ENCODE data around the gene FBN1. TPM values are rescaled to one million over a fixed set of nuclear protein-coding genes. Genes with fewer than 3 reads are reported as not detected.

Gene FBN1
- total RNA-seq, 1 experiment from 2014 or later, result 5.5 TPM

- H3K27me3 ChIP-seq (ENCODE audit: control insufficient read depth, insufficient read depth, low read length), result no peaks in the 10 kb centered on the region
- no peak for DNase-seq
- H3K36me3 ChIP-seq (replicated peaks; ENCODE audit: control insufficient read depth, insufficient read depth, low read length), result no peaks in the 10 kb centered on the region
- no peak overlapping the region for H3K4me3 ChIP-seq (ENCODE audit: insufficient read depth, low read depth, low read length)
Measured at GRCh38 chr15:48466820-48467219, 178.7 kb downstream of the FBN1 start.

DNA sequence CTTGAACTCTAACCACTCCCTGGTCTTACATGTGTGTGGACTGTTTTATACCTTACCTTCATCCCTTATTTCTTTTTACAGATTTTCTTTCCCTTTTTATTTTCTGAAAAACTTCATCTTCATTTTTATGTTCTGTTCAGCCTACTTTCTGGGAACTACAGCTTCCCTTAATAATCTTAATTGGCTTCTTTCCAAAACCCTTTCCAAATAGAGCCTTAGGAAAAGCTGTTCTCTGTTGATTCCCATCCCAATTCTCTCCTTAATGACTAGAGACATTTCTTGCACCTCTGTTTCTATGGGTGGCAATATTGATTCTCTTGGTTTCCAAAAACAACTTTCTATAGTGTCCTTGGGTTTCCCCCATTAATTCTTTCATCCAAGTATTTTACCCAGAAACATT, 179.4 kb downstream of the FBN1 start:
- no peaks in the 10 kb centered on the region for H3K27me3 ChIP-seq (ENCODE audit: control insufficient read depth, insufficient read depth, low read length)
- DNase-seq, result no peak
- H3K36me3 ChIP-seq (replicated peaks; ENCODE audit: control insufficient read depth, insufficient read depth, low read length), result no peaks in the 10 kb centered on the region
- H3K4me3 ChIP-seq (ENCODE audit: insufficient read depth, low read depth, low read length), result no peak overlapping the region

DNA sequence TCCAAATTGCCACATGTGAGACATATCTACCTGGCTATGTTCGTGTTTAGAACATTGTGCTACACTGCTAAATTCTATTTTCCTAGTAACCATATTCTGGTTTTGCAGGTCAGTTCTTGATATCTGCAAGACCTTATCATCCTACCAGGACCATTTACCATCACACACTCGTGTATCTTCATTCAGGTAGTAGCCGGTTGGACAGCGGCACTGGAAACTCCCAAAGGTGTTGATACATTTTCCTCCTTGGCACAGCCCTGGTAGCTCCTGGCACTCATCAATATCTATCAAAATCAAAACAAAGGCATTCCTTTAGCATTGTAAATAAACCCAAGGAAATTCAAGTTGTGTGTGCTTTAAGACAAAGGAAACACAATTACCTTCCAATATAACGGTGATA, 180.1 kb downstream of the FBN1 start:
- no peak for DNase-seq
- Histone ChIP-seq H3K27me3 (ENCODE audit: control insufficient read depth, insufficient read depth, low read length) (no peaks in the 10 kb centered on the region), H3K36me3 (replicated peaks; ENCODE audit: control insufficient read depth, insufficient read depth, low read length) (no peaks in the 10 kb centered on the region), H3K4me3 (ENCODE audit: insufficient read depth, low read depth, low read length) (no peak overlapping the region)

DNA sequence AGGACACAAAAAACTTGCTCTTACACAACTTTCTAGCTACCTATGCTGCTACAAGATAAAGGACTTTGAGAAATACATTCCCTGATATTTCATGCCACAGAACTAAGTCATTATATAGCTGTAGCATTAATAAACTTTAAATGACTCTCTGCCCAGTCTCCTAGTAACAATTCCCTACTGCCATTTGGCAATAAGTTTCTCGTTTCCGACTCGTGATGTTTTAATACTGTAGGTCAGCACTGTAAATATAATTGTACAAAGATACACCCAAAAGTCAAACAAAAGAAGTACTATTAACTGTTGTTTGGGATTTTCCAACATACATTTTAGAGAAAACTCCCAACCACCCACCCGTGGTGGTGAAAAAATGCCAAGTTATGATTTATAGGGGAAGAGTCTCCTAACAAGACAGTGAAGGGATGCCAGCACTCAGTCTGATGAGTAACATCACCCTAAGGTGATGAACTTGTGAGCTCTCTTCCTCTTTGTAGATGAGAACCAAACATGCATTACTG, 182.1 kb downstream of the FBN1 start:
- Histone ChIP-seq H3K27me3 (ENCODE audit: control insufficient read depth, insufficient read depth, low read length) (no peaks in the 10 kb centered on the region), H3K36me3 (replicated peaks; ENCODE audit: control insufficient read depth, insufficient read depth, low read length) (no peaks in the 10 kb centered on the region), H3K4me3 (ENCODE audit: insufficient read depth, low read depth, low read length) (no peak overlapping the region)
- no peak for DNase-seq

DNA sequence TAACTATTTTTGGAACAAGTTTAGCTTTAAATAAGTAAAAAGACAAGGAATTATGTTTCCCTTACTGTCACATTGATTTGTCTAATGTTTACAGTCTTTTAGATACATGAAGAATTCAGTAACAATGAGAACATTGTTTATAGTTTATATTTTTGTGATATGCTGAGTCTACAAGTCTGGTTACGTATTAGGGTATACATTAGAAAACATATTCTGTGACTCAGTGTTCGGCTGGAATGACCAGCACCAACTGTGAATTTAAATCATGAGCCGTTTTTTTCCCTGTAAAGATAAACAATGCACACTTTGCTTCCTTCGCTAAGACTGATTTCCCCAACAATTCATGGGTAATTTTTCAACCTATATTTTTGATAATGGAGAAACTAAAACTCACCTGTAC, 182.8 kb downstream of the FBN1 start:
- no peaks in the 10 kb centered on the region for H3K36me3 ChIP-seq (replicated peaks; ENCODE audit: control insufficient read depth, insufficient read depth, low read length)
- no peak overlapping the region for H3K4me3 ChIP-seq (ENCODE audit: insufficient read depth, low read depth, low read length)
- H3K27me3 ChIP-seq (ENCODE audit: control insufficient read depth, insufficient read depth, low read length), result no peaks in the 10 kb centered on the region
- DNase-seq, result no peak

GRCh38 chr15:48459571-48460442, 185.7 kb downstream of the FBN1 start:
- no peaks in the 10 kb centered on the region for H3K36me3 ChIP-seq (replicated peaks; ENCODE audit: control insufficient read depth, insufficient read depth, low read length)
- H3K4me3 ChIP-seq (ENCODE audit: insufficient read depth, low read depth, low read length), result no peak overlapping the region
- no peaks in the 10 kb centered on the region for H3K27me3 ChIP-seq (ENCODE audit: control insufficient read depth, insufficient read depth, low read length)
- no peak for DNase-seq

GRCh38 chr15:48458876-48459275, 186.6 kb downstream of the FBN1 start:
- no peak overlapping the region for H3K4me3 ChIP-seq (ENCODE audit: insufficient read depth, low read depth, low read length)
- H3K27me3 ChIP-seq (ENCODE audit: control insufficient read depth, insufficient read depth, low read length), result no peaks in the 10 kb centered on the region
- H3K36me3 ChIP-seq (replicated peaks; ENCODE audit: control insufficient read depth, insufficient read depth, low read length), result no peaks in the 10 kb centered on the region
- no peak for DNase-seq

GRCh38 chr15:48456134-48456533, 189.4 kb downstream of the FBN1 start:
- H3K36me3 ChIP-seq (replicated peaks; ENCODE audit: control insufficient read depth, insufficient read depth, low read length), result no peaks in the 10 kb centered on the region
- no peak for DNase-seq
- H3K4me3 ChIP-seq (ENCODE audit: insufficient read depth, low read depth, low read length), result no peak overlapping the region
- no peaks in the 10 kb centered on the region for H3K27me3 ChIP-seq (ENCODE audit: control insufficient read depth, insufficient read depth, low read length)

DNA sequence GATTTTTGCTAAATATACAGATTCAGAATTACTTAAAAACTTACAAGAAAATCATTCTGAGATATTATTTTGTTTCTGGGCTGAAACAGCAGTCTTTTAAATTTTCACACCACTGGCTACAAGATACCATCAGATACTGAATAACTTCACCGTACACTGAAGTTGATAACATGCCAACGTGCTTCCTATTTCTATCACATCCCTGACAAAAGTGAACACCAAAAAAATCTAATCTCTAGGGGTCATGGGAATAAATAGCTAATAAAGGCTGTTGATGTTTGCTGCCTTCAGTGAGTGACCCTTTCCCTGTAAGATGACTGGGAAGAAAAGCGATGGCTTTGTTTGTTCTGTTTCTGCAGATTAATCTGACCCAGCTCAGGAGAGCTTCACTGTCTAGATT, 193.8 kb downstream of the FBN1 start:
- Histone ChIP-seq H3K36me3 (replicated peaks; ENCODE audit: control insufficient read depth, insufficient read depth, low read length) (no peaks in the 10 kb centered on the region), H3K4me3 (ENCODE audit: insufficient read depth, low read depth, low read length) (no peak overlapping the region), H3K27me3 (ENCODE audit: control insufficient read depth, insufficient read depth, low read length) (no peaks in the 10 kb centered on the region)
- DNase-seq, result no peak

DNA sequence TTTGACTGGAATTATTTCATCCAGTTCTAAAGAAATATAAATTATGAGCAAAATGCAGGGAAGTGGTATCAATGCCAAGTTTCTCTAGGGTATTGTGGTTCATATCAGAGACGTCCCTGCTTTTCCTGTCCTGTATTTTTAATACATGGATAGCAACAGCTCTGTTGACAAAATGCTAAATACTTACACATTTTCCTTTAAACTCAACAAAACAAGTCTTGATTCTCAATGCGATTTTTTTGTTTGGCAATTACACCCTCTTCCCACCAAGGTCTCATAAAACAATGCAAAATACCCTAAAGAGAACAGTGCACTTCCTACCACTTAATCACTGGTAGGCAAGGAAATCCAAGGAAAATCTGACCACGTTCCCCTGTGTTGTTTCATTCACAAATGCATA, 194.3 kb downstream of the FBN1 start:
- no peak for DNase-seq
- H3K27me3 ChIP-seq (ENCODE audit: control insufficient read depth, insufficient read depth, low read length), result no peaks in the 10 kb centered on the region
- no peak overlapping the region for H3K4me3 ChIP-seq (ENCODE audit: insufficient read depth, low read depth, low read length)
- no peaks in the 10 kb centered on the region for H3K36me3 ChIP-seq (replicated peaks; ENCODE audit: control insufficient read depth, insufficient read depth, low read length)

- Histone ChIP-seq H3K4me3 (ENCODE audit: insufficient read depth, low read depth, low read length) (no peak overlapping the region), H3K36me3 (replicated peaks; ENCODE audit: control insufficient read depth, insufficient read depth, low read length) (no peaks in the 10 kb centered on the region), H3K27me3 (ENCODE audit: control insufficient read depth, insufficient read depth, low read length) (no peaks in the 10 kb centered on the region)
- no peak for DNase-seq
Measured at GRCh38 chr15:48449734-48450133, 195.8 kb downstream of the FBN1 start.

GRCh38 chr15:48447657-48448056, 197.9 kb downstream of the FBN1 start:
- Histone ChIP-seq H3K36me3 (replicated peaks; ENCODE audit: control insufficient read depth, insufficient read depth, low read length) (no peaks in the 10 kb centered on the region), H3K27me3 (ENCODE audit: control insufficient read depth, insufficient read depth, low read length) (no peaks in the 10 kb centered on the region), H3K4me3 (ENCODE audit: insufficient read depth, low read depth, low read length) (no peak overlapping the region)
- no peak for DNase-seq

GRCh38 chr15:48447058-48447457, 198.5 kb downstream of the FBN1 start:
- no peak overlapping the region for H3K4me3 ChIP-seq (ENCODE audit: insufficient read depth, low read depth, low read length)
- no peaks in the 10 kb centered on the region for H3K36me3 ChIP-seq (replicated peaks; ENCODE audit: control insufficient read depth, insufficient read depth, low read length)
- no peak for DNase-seq
- H3K27me3 ChIP-seq (ENCODE audit: control insufficient read depth, insufficient read depth, low read length), result no peaks in the 10 kb centered on the region

DNA sequence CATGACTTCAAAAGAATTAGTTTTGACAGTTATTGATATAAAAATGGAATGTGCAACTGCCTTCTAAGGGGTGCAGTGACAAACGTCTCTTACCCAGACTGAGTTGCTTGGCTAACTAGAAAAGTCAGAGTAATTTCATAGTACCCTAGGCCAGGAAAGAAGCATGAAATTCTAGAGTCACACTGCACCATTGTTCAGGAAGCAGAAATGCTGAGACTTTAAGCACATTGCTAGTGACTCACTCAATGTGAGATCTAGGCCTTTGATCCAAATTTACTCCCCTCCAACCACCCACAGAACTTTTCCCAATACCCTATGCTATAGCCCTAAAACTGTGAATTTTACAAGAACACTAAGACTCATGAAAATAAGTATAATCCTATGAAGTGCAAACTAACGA, 203.5 kb downstream of the FBN1 start:
- no peak for DNase-seq
- Histone ChIP-seq H3K36me3 (replicated peaks; ENCODE audit: control insufficient read depth, insufficient read depth, low read length) (no peaks in the 10 kb centered on the region), H3K4me3 (ENCODE audit: insufficient read depth, low read depth, low read length) (no peak overlapping the region), H3K27me3 (ENCODE audit: control insufficient read depth, insufficient read depth, low read length) (no peaks in the 10 kb centered on the region)

DNA sequence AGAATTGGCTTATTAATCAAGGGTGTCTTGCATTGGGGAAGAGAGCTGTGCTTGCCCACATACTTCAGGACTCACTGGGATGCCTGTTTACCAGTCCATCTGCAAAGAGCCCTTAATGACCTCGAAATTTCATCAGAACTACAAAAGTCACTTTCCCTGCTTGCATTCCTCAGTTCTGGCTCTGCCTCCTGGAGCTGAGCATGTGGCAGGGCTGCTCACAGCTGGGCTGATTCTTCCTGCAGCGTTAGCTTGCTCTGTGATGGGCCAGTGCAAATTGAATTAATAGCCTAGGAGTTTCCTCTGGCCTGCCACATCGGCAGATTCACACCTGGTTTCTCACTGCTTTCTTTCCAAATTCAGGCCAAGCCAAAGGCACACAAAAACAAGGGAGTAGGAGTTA, 205.4 kb downstream of the FBN1 start:
- H3K27me3 ChIP-seq (ENCODE audit: control insufficient read depth, insufficient read depth, low read length), result no peaks in the 10 kb centered on the region
- no peak overlapping the region for H3K4me3 ChIP-seq (ENCODE audit: insufficient read depth, low read depth, low read length)
- no peaks in the 10 kb centered on the region for H3K36me3 ChIP-seq (replicated peaks; ENCODE audit: control insufficient read depth, insufficient read depth, low read length)
- DNase-seq, result peak; percentile 23
